H1 (cell line): ENCODE measurements around the gene RNF6. TPM values are rescaled to one million over a fixed set of nuclear protein-coding genes. Genes with fewer than 3 reads are reported as not detected.

Experiments used
- ASH2L ChIP-seq: fragments of 200-600, 300-600 bp; sonication (generic); IDR thresholded peaks from one replicate; pipeline ENCODE4 v1.7.1; 2017; ENCODE audit warnings: low read length
- BRCA1 ChIP-seq: IDR thresholded peaks from 2 replicates; pipeline ENCODE4 v1.6.1; 2012; ENCODE audit warnings: low read depth, low read length, improper control_type of control experiment
- CBX5 ChIP-seq: fragments of 300-800, 300-1000 bp; sonication (generic); IDR thresholded peaks from 2 replicates; pipeline ENCODE4 v1.7.1; 2016; ENCODE audit warnings: antibody characterized with exemption, low read length, low read depth
- CEBPB ChIP-seq: IDR thresholded peaks from 2 replicates; pipeline ENCODE4 v1.6.1; 2012; ENCODE audit warnings: low read depth, low read length
- CREB1 ChIP-seq: IDR thresholded peaks from 2 replicates; pipeline ENCODE4 v1.6.1; 2012; ENCODE audit warnings: inconsistent platforms
- EGR1 ChIP-seq: IDR thresholded peaks from 2 replicates; pipeline ENCODE4 v1.6.1; 2011; ENCODE audit warnings: low read depth, low read length, borderline replicate concordance
- FOSL1 ChIP-seq: IDR thresholded peaks from 2 replicates; pipeline ENCODE4 v1.6.1; 2011; ENCODE audit warnings: mild to moderate bottlenecking, low read depth, low read length, moderate library complexity; ENCODE audit not compliant: insufficient read depth
- JUN ChIP-seq: IDR thresholded peaks from 2 replicates; pipeline ENCODE4 v1.6.1; 2011; ENCODE audit warnings: low read depth, mild to moderate bottlenecking, improper control_type of control experiment, low read length
- JUND ChIP-seq: IDR thresholded peaks from 2 replicates; pipeline ENCODE4 v1.6.1; 2011; ENCODE audit warnings: mild to moderate bottlenecking, improper control_type of control experiment, low read length
- KDM4A ChIP-seq: IDR thresholded peaks from one replicate; pipeline ENCODE4 v1.7.1; 2012; ENCODE audit warnings: low read depth, mild to moderate bottlenecking, moderate library complexity, low read length, inconsistent platforms; ENCODE audit not compliant: severe bottlenecking
- KDM5A ChIP-seq: fragments of 200-600 bp; IDR thresholded peaks from 2 replicates; pipeline ENCODE4 v1.7.1; 2012; ENCODE audit warnings: mild to moderate bottlenecking, low read length, inconsistent platforms, mixed read lengths
- RBBP5 ChIP-seq: IDR thresholded peaks from 2 replicates; pipeline ENCODE4 v1.7.1; 2012; ENCODE audit warnings: low read depth, mild to moderate bottlenecking, inconsistent platforms, low read length, moderate library complexity, borderline replicate concordance
- RFX5 ChIP-seq: IDR thresholded peaks from 2 replicates; pipeline ENCODE4 v1.6.1; 2011; ENCODE audit warnings: low read depth, low read length, improper control_type of control experiment, borderline replicate concordance
- SIN3A ChIP-seq, 2 experiments: IDR thresholded peaks in 1 of 2; conservative IDR thresholded peaks in 1 of 2; 2 replicates each; pipeline ENCODE4 v1.6.1; 2011 to 2012; ENCODE audit warnings: low read length in 2 of 2, improper control_type of control experiment in 1 of 2, low read depth in 1 of 2, mild to moderate bottlenecking in 1 of 2
- SIRT6 ChIP-seq: IDR thresholded peaks from one replicate; pipeline ENCODE4 v1.7.1; 2012; ENCODE audit warnings: low read length, inconsistent platforms
- SIX5 ChIP-seq: IDR thresholded peaks from 2 replicates; pipeline ENCODE4 v1.6.1; 2011; ENCODE audit warnings: mild to moderate bottlenecking, low read depth, low read length
- SP2 ChIP-seq: IDR thresholded peaks from 2 replicates; pipeline ENCODE4 v1.6.1; 2012; ENCODE audit warnings: mild to moderate bottlenecking, low read length, inconsistent platforms
- SP4 ChIP-seq: IDR thresholded peaks from 2 replicates; pipeline ENCODE4 v1.6.1; 2012; ENCODE audit warnings: low read length, inconsistent platforms
- TAF1 ChIP-seq: IDR thresholded peaks from 2 replicates; pipeline ENCODE4 v1.6.1; 2011; ENCODE audit warnings: mild to moderate bottlenecking, low read depth, low read length
- polyA plus RNA-seq, 7 experiments: library from polyadenylated mRNA; depleted of rRNA in 3 of 7; stranded (reverse) in 5 of 7; unstranded in 2 of 7; fragments of >200 nt in 5 of 7; fragments of 200-250 nt in 2 of 7; gene quantifications; 1 replicate in 5 of 7; 2 replicates in 1 of 7; 4 replicates in 1 of 7; pipeline versions ENCODE4 v1.2.1 to v1.2.3, GENCODE V29; 2011 to 2013; ENCODE audit warnings: missing spikeins in 2 of 7, mixed read lengths in 2 of 7
- total RNA-seq: library from RNA; stranded (reverse); fragmentation: NEBNext Ultra II Directional; extraction: Animal tissue kit (Norgen Biotek cat#: 25700); gene quantifications from 2 replicates; pipeline ENCODE4 v1.2.1, GENCODE V29; 2021
- TF ChIP-seq, protein P1 (sequence below), 3 experiments: IDR thresholded peaks; 1 replicate in 2 of 3; 2 replicates in 1 of 3; pipeline versions ENCODE4 v1.5.1 to v1.6.1; 2011; ENCODE audit warnings: low read length in 3 of 3, mild to moderate bottlenecking in 3 of 3, inconsistent platforms in 2 of 3, low read depth in 1 of 3, moderate library complexity in 1 of 3; ENCODE audit not compliant: insufficient read depth in 1 of 3; ENCODE audit errors: control extremely low read depth in 1 of 3
- TF ChIP-seq, protein P2 (sequence below): IDR thresholded peaks from 2 replicates; pipeline ENCODE4 v1.6.1; 2012; ENCODE audit warnings: inconsistent platforms
- TF ChIP-seq, protein P3 (sequence below): IDR thresholded peaks from 2 replicates; pipeline ENCODE4 v1.6.1; 2011; ENCODE audit warnings: low read length, improper control_type of control experiment

Gene RNF6
- total and polyA plus RNA-seq, 2 of the 8 experiments (the other 6 are each of a cell fraction or from before 2014, with no cell fraction given), result 4.0 to 13.8 TPM

DNA sequence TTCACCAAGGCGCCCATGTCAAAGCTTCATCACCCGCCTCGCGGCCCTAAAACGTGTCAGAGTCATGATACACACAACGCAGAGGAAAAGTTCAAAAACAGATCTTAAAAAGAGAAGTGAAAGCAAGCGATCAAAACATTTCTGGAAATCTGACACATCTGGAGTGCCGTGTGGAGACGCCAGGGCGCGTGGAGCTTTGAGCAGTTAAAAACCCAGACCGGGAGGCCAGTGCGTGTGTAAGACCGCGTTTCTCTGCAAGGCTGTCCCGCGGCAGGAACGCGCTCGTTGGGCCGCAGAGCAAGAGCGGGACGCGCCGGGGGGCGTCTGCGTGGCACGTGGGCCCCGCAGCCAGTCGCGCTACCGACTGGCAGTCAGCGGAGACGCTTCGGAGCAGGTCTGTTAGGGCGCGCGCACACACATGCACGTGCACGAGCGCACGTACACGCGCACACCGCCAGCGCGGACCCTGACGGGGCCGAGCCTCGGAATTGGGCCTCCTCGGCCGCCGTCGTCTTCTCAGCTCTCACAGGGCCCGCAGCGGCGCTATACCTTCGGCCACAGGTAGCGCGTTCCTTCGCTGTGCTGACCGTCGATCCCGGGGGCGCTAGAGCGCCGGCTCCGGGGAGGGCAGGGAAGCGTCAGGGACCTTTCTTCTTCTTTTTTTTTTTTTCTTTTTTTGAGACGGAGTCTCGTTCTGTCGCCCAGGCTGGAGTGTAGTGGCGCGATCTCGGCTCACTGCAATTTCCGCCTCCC, 35.8 kb downstream of the RNF6 start (continued):
- TF ChIP-seq BRCA1 (no peak), ASH2L (peak; percentile 56), RFX5 (no peak), JUN (no peak), EGR1 (no peak), CREB1 (no peak; the same call in 1 of the 2 replicates), RBBP5 (peak; percentile 48; the same call in 1 of the 2 replicates), KDM5A (peak; percentile 47; the same call in 1 of the 2 replicates), CEBPB (no peak), CBX5 (no peak), SP4 (no peak), FOSL1 (no peak), SIRT6 (no peak), TAF1 (no peak), JUND (no peak), SIX5 (no peak), SIN3A (conservative IDR thresholded peaks at IDR 0.05 in 1 of 2, IDR thresholded peaks at IDR 0.05 in 1 of 2; ENCODE audit: low read depth in 1 of 2, low read length in 2 of 2) (peak in 1 of 2 experiments; percentile 55; a peak in 1 of 4 replicates), SP2 (no peak), KDM4A (peak; percentile 85)
- TF ChIP-seq, protein P1, sequence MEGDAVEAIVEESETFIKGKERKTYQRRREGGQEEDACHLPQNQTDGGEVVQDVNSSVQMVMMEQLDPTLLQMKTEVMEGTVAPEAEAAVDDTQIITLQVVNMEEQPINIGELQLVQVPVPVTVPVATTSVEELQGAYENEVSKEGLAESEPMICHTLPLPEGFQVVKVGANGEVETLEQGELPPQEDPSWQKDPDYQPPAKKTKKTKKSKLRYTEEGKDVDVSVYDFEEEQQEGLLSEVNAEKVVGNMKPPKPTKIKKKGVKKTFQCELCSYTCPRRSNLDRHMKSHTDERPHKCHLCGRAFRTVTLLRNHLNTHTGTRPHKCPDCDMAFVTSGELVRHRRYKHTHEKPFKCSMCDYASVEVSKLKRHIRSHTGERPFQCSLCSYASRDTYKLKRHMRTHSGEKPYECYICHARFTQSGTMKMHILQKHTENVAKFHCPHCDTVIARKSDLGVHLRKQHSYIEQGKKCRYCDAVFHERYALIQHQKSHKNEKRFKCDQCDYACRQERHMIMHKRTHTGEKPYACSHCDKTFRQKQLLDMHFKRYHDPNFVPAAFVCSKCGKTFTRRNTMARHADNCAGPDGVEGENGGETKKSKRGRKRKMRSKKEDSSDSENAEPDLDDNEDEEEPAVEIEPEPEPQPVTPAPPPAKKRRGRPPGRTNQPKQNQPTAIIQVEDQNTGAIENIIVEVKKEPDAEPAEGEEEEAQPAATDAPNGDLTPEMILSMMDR (IDR thresholded peaks at IDR 0.05; ENCODE audit: control extremely low read depth in 1 of 3, insufficient read depth in 1 of 3, low read depth in 1 of 3, low read length in 3 of 3), result peak; percentile 59 to 87 (median 64)
- TF ChIP-seq, protein P2, sequence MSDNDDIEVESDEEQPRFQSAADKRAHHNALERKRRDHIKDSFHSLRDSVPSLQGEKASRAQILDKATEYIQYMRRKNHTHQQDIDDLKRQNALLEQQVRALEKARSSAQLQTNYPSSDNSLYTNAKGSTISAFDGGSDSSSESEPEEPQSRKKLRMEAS, result peak; percentile 96
- TF ChIP-seq, protein P3, sequence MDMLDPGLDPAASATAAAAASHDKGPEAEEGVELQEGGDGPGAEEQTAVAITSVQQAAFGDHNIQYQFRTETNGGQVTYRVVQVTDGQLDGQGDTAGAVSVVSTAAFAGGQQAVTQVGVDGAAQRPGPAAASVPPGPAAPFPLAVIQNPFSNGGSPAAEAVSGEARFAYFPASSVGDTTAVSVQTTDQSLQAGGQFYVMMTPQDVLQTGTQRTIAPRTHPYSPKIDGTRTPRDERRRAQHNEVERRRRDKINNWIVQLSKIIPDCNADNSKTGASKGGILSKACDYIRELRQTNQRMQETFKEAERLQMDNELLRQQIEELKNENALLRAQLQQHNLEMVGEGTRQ, result peak; percentile 69
